ENCODE results near the gene PITPNB. TPM values are rescaled to one million over a fixed set of nuclear protein-coding genes. Genes with fewer than 3 reads are reported as not detected.
A peak's percentile ranks its signal among the peaks of the same experiment; 100 is the strongest.

Gene PITPNB
- total RNA-seq, 1 donor from 2014 or later: 93.0 TPM

GRCh38 chr22:27853424-27853823, 65.6 kb downstream of the PITPNB start:
- Mint-ChIP-seq H3K27me3 (ENCODE audit: low read depth) (no peaks in the 10 kb centered on the region), H3K9me3 (no peaks in the 10 kb centered on the region), H3K27ac (no peak overlapping the region), H3K36me3 (peaks cover 42% of the 10 kb centered on the region), H3K4me1 (peaks cover 43% of the 10 kb centered on the region), H3K4me3 (no peak overlapping the region)
- no peak for TF ChIP-seq CTCF (IDR thresholded peaks at IDR 0.05; ENCODE audit: unreplicated experiment)
- no peak for DNase-seq (ENCODE audit: low spot score in 2 of 2, unreplicated experiment in 2 of 2)

GRCh38 chr22:27851974-27852746, 66.9 kb downstream of the PITPNB start:
- H3K4me1 Mint-ChIP-seq: peaks cover 33% of the 10 kb centered on the region
- H3K4me3 Mint-ChIP-seq: no peak overlapping the region
- H3K27me3 Mint-ChIP-seq (ENCODE audit: low read depth): no peaks in the 10 kb centered on the region
- H3K36me3 Mint-ChIP-seq: peaks cover 32% of the 10 kb centered on the region
- TF ChIP-seq CTCF (IDR thresholded peaks at IDR 0.05; ENCODE audit: unreplicated experiment): no peak
- H3K9me3 Mint-ChIP-seq: no peaks in the 10 kb centered on the region
- no peak for DNase-seq (ENCODE audit: low spot score in 2 of 2, unreplicated experiment in 2 of 2)
- H3K27ac Mint-ChIP-seq: peak overlapping the region; percentile 76

GRCh38 chr22:27850000-27850521, 69.0 kb downstream of the PITPNB start:
- Mint-ChIP-seq H3K9me3 (no peaks in the 10 kb centered on the region), H3K4me3 (no peak overlapping the region), H3K27me3 (ENCODE audit: low read depth) (no peaks in the 10 kb centered on the region), H3K27ac (peak overlapping the region; percentile 51), H3K4me1 (peaks cover 49% of the 10 kb centered on the region), H3K36me3 (peaks cover 24% of the 10 kb centered on the region)
- DNase-seq (ENCODE audit: low spot score in 2 of 2, unreplicated experiment in 2 of 2): no peak
- TF ChIP-seq CTCF (IDR thresholded peaks at IDR 0.05; ENCODE audit: unreplicated experiment): no peak

DNA sequence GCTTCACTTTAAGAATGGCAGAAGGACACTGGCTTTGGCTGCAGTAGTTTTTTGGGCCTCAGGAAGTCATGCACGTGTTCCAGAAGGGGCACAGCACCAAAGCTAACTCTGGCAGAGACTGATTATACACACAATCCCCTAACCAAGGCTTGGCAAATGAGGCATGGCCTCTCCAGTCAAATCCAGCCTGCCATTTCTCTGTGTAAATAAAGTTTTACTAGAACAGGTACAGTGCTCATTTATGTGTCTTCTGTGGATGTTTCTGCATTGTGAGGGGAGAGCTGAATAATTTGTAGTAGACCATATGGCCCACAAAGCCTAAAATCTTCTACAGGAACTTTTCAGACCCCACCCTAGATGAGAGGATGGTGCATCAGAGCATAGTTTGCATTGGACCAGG, 71.1 kb downstream of the PITPNB start:
- H3K27ac Mint-ChIP-seq: peak overlapping the region; percentile 27
- H3K36me3 Mint-ChIP-seq: peaks cover 19% of the 10 kb centered on the region
- H3K4me3 Mint-ChIP-seq: no peak overlapping the region
- H3K9me3 Mint-ChIP-seq: no peaks in the 10 kb centered on the region
- DNase-seq (ENCODE audit: low spot score in 2 of 2, unreplicated experiment in 2 of 2): no peak
- H3K27me3 Mint-ChIP-seq (ENCODE audit: low read depth): no peaks in the 10 kb centered on the region
- H3K4me1 Mint-ChIP-seq: peaks cover 58% of the 10 kb centered on the region
- TF ChIP-seq CTCF (IDR thresholded peaks at IDR 0.05; ENCODE audit: unreplicated experiment): no peak

DNA sequence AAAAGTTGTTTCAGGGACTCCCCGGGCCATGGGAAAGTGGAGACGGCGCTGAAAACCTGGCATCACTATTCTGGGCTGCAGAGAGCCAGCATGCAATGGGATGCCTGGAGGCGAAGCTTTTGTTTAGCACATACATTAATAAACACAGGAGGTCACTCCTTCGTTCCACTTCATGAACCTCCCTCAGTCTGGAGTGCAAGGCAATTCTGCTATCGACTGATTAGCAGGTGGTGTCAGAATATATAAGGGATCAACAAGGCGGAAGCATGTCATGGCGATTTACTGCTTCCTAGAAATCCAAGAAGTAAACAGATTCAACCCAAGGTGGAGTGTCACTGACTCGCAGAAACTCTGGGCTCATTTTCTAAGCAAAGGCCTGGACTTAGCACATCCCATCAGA, 72.1 kb downstream of the PITPNB start:
- H3K4me3 Mint-ChIP-seq: no peak overlapping the region
- DNase-seq (ENCODE audit: low spot score in 2 of 2, unreplicated experiment in 2 of 2): no peak
- no peak for TF ChIP-seq CTCF (IDR thresholded peaks at IDR 0.05; ENCODE audit: unreplicated experiment)
- H3K4me1 Mint-ChIP-seq: peaks cover 64% of the 10 kb centered on the region
- H3K9me3 Mint-ChIP-seq: no peaks in the 10 kb centered on the region
- H3K36me3 Mint-ChIP-seq: peaks cover 19% of the 10 kb centered on the region
- H3K27ac Mint-ChIP-seq: peak overlapping the region; percentile 47
- H3K27me3 Mint-ChIP-seq (ENCODE audit: low read depth): no peaks in the 10 kb centered on the region
